HL-60/S4 treated with retinoic acid at 250 ng/mL for 4 days and 3 days (cell line): ENCODE data around the gene RUFY2.
"Not testable (repeated sequence)": the region's sequence is repeated elsewhere in the genome, so short reads cannot be mapped to it uniquely, and the experiment has no call there.

ENCODE experiments used
- in situ Hi-C: fragments of 300-500 bp; cut with MboI; formaldehyde crosslinking; loops from 2 replicates; pipeline ENCODE4 v1.7.0; 2022; ENCODE audit warnings: low sequenced_read_pairs

RUFY2 gene

GRCh38 chr10:68329506-68329861, 77.6 kb downstream of the RUFY2 start:
- in situ Hi-C loops = no loop called here

GRCh38 chr10:68327889-68328786, 78.9 kb downstream of the RUFY2 start:
- in situ Hi-C loops = no loop called here

- in situ Hi-C loops = not testable (repeated sequence)
Observed at GRCh38 chr10:68324396-68324795, 82.7 kb downstream of the RUFY2 start.

- in situ Hi-C loops = no loop called here
Observed at GRCh38 chr10:68318331-68319059, 88.6 kb downstream of the RUFY2 start.

- in situ Hi-C loops = no loop called here
Observed at GRCh38 chr10:68315582-68315981, 91.5 kb downstream of the RUFY2 start.

- in situ Hi-C loops = not testable (repeated sequence)
Observed at GRCh38 chr10:68314930-68315329, 92.1 kb downstream of the RUFY2 start.

- in situ Hi-C loops = no loop called here
Observed at GRCh38 chr10:68310531-68310930, 96.5 kb downstream of the RUFY2 start.

- in situ Hi-C loops = no loop called here
Observed at GRCh38 chr10:68305854-68306253, 101.2 kb downstream of the RUFY2 start.

GRCh38 chr10:68303849-68304412, 103.1 kb downstream of the RUFY2 start:
- in situ Hi-C loops = no loop called here

- in situ Hi-C loops = no loop called here
Observed at GRCh38 chr10:68302871-68303270, 104.2 kb downstream of the RUFY2 start.

GRCh38 chr10:68302503-68302823, 104.6 kb downstream of the RUFY2 start:
- in situ Hi-C loops = no loop called here

GRCh38 chr10:68301790-68302502, 105.1 kb downstream of the RUFY2 start:
- in situ Hi-C loops = no loop called here

GRCh38 chr10:68301301-68301700, 105.8 kb downstream of the RUFY2 start:
- in situ Hi-C loops = no loop called here

- in situ Hi-C loops = no loop called here
Observed at GRCh38 chr10:68296843-68297663, 110.0 kb downstream of the RUFY2 start.
